Peyer's patch (tissue), 4 donors: ENCODE measurements around the gene ANKRD11. TPM values are rescaled to one million over a fixed set of nuclear protein-coding genes. Genes with fewer than 3 reads are reported as not detected.
"Not testable (repeated sequence)": the region's sequence is repeated elsewhere in the genome, so short reads cannot be mapped to it uniquely, and the experiment has no call there.

Experiments used
- DNase-seq, 3 donors: peaks; one replicate each; pipeline ENCODE4 v3.0.0-alpha.2; 2017 to 2019
- H3K27ac ChIP-seq, 4 donors: fragments of 200-600 bp; sonication (generic); one replicate each; pipeline ENCODE4 v1.5.1; 2016 to 2019
- H3K27me3 ChIP-seq, 2 donors: fragments of 200-600 bp; sonication (generic); one replicate each; pipeline ENCODE4 v1.5.1; 2019
- H3K36me3 ChIP-seq, 3 donors: fragments of 200-600 bp; sonication (generic); one replicate each; pipeline ENCODE4 v1.5.1; 2016 to 2019
- H3K4me1 ChIP-seq, 4 donors: fragments of 200-600 bp; sonication (generic); one replicate each; pipeline ENCODE4 v1.5.1; 2016 to 2019
- H3K4me3 ChIP-seq, 4 donors: fragments of 200-600 bp; sonication (generic); 1 replicate in 3 of 4; 2 replicates in 1 of 4; pipeline ENCODE4 v1.5.1; 2016 to 2019; ENCODE audit warnings: mild to moderate bottlenecking in 1 of 4
- H3K9me3 ChIP-seq, 4 donors: fragments of 200-600 bp; sonication (generic); one replicate each; pipeline ENCODE4 v1.5.1; 2016 to 2019; ENCODE audit warnings: mild to moderate bottlenecking in 1 of 4
- CTCF ChIP-seq, 6 experiments: fragments of 450-650 bp in 4 of 6; fragments of 200-600 bp in 2 of 6; sonication (generic) in 1 of 6; IDR thresholded peaks; one replicate each; pipeline ENCODE4 v1.5.1; 2017 to 2019; ENCODE audit warnings: antibody characterized with exemption in 6 of 6, mild to moderate bottlenecking in 3 of 6, moderate library complexity in 1 of 6
- POLR2A ChIP-seq, 2 donors: fragments of 450-650 bp; IDR thresholded peaks; one replicate each; pipeline ENCODE4 v1.5.1; 2017; ENCODE audit warnings: antibody characterized with exemption in 2 of 2, mild to moderate bottlenecking in 2 of 2, moderate library complexity in 2 of 2
- total RNA-seq, 4 donors: library from RNA; depleted of rRNA; stranded (reverse); fragments of >200 nt; gene quantifications; one replicate each; pipeline ENCODE4 v1.1.0, GENCODE V29; 2016

Gene ANKRD11
- total RNA-seq, 4 donors from 2014 or later, result 177 to 227 (median 211) TPM

GRCh38 chr16:89431630-89432029, 58.7 kb downstream of the ANKRD11 start:
- TF ChIP-seq POLR2A (IDR thresholded peaks at IDR 0.05) (no peak), CTCF (IDR thresholded peaks at IDR 0.05) (no peak)
- peak overlapping the region; percentile 1 to 55 (median 46) for H3K27ac ChIP-seq
- no peaks in the 10 kb centered on the region for H3K9me3 ChIP-seq
- no peaks in the 10 kb centered on the region for H3K27me3 ChIP-seq
- no peak overlapping the region for H3K4me3 ChIP-seq
- H3K36me3 ChIP-seq, result no peaks in the 10 kb centered on the region
- peaks cover 4 to 54% (median 9%) of the 10 kb centered on the region in 4 donors for H3K4me1 ChIP-seq
- DNase-seq, result no peak

- Histone ChIP-seq H3K9me3 (no peaks in the 10 kb centered on the region), H3K36me3 (no peaks in the 10 kb centered on the region), H3K27ac (peak overlapping the region; percentile 1 to 55 (median 46)), H3K4me1 (peaks cover 4 to 49% (median 9%) of the 10 kb centered on the region in 4 donors), H3K27me3 (no peaks in the 10 kb centered on the region), H3K4me3 (peak overlapping the region in 1 of 4 donors; percentile 5)
- peak in 2 of 3 donors; percentile 74 to 78 for DNase-seq
- no peak for TF ChIP-seq POLR2A (IDR thresholded peaks at IDR 0.05)
- TF ChIP-seq CTCF (IDR thresholded peaks at IDR 0.05), result no peak
Observed at GRCh38 chr16:89431158-89431584, 59.2 kb downstream of the ANKRD11 start.

- H3K9me3 ChIP-seq, result no peaks in the 10 kb centered on the region
- no peak for TF ChIP-seq POLR2A (IDR thresholded peaks at IDR 0.05)
- peak overlapping the region in 2 of 4 donors; percentile 5 to 6 for H3K4me3 ChIP-seq
- no peaks in the 10 kb centered on the region for H3K36me3 ChIP-seq
- peak in 2 of 3 donors; percentile 70 to 75 for DNase-seq
- H3K4me1 ChIP-seq, result peaks cover 4 to 47% (median 12%) of the 10 kb centered on the region in 4 donors
- no peaks in the 10 kb centered on the region for H3K27me3 ChIP-seq
- peak overlapping the region in 2 of 4 donors; percentile 54 to 55 for H3K27ac ChIP-seq
Observed at GRCh38 chr16:89430436-89431157, 59.8 kb downstream of the ANKRD11 start.

- peaks cover 4 to 42% (median 13%) of the 10 kb centered on the region in 4 donors for H3K4me1 ChIP-seq
- H3K27me3 ChIP-seq, H3K27ac ChIP-seq, H3K36me3 ChIP-seq, H3K9me3 ChIP-seq, H3K4me3 ChIP-seq, DNase-seq: not testable (repeated sequence)
Observed at GRCh38 chr16:89428605-89429004, 61.8 kb downstream of the ANKRD11 start.

GRCh38 chr16:89426736-89427530, 63.4 kb downstream of the ANKRD11 start:
- no peaks in the 10 kb centered on the region for H3K36me3 ChIP-seq
- TF ChIP-seq POLR2A (IDR thresholded peaks at IDR 0.05) (no peak), CTCF (IDR thresholded peaks at IDR 0.05) (no peak)
- no peak overlapping the region for H3K4me3 ChIP-seq
- DNase-seq, result no peak
- no peaks in the 10 kb centered on the region for H3K27me3 ChIP-seq
- H3K9me3 ChIP-seq, result no peaks in the 10 kb centered on the region
- no peak overlapping the region for H3K27ac ChIP-seq
- H3K4me1 ChIP-seq, result peaks cover 7 to 39% (median 18%) of the 10 kb centered on the region in 4 donors

GRCh38 chr16:89425523-89425922, 64.8 kb downstream of the ANKRD11 start:
- no peak for DNase-seq
- Histone ChIP-seq H3K36me3 (no peaks in the 10 kb centered on the region), H3K9me3 (no peaks in the 10 kb centered on the region), H3K4me1 (peaks cover 1 to 29% (median 10%) of the 10 kb centered on the region in 4 donors), H3K27ac (no peak overlapping the region), H3K4me3 (no peak overlapping the region), H3K27me3 (no peaks in the 10 kb centered on the region)
- TF ChIP-seq CTCF (IDR thresholded peaks at IDR 0.05) (no peak), POLR2A (IDR thresholded peaks at IDR 0.05) (no peak)
